GM21528 (cell line): ENCODE measurements around the gene SYNE1.
A peak's percentile ranks its signal among the peaks of the same experiment; 100 is the strongest.
"Not testable (repeated sequence)": the region's sequence is repeated elsewhere in the genome, so short reads cannot be mapped to it uniquely, and the experiment has no call there.

Experiments
- ATAC-seq: cut with Tn5 transposase; IDR thresholded peaks from one replicate; pipeline ENCODE4 v1.9.1; 2021; ENCODE audit warnings: mild to moderate bottlenecking, moderate library complexity; ENCODE audit not compliant: unreplicated experiment, low FRiP score

Gene SYNE1

DNA sequence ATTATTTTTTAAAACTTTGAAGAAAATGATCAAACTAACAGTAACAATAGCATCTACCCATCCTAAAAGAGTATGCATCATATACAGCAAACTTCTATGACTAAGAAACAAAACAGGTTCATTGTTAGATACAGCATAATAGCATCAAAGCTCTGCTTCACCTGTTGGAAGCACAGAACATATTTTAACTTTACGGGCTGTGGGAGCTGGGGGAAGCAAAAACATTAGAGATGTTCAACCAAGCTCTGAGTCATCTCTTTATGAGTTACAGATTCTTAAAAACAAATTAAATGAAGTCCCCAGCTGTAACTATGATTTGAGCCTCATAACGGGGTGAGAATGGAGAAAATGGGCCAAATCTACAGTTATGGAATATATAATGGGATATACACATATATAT lies 63.4 kb downstream of the SYNE1 start:
- no peak for ATAC-seq

DNA sequence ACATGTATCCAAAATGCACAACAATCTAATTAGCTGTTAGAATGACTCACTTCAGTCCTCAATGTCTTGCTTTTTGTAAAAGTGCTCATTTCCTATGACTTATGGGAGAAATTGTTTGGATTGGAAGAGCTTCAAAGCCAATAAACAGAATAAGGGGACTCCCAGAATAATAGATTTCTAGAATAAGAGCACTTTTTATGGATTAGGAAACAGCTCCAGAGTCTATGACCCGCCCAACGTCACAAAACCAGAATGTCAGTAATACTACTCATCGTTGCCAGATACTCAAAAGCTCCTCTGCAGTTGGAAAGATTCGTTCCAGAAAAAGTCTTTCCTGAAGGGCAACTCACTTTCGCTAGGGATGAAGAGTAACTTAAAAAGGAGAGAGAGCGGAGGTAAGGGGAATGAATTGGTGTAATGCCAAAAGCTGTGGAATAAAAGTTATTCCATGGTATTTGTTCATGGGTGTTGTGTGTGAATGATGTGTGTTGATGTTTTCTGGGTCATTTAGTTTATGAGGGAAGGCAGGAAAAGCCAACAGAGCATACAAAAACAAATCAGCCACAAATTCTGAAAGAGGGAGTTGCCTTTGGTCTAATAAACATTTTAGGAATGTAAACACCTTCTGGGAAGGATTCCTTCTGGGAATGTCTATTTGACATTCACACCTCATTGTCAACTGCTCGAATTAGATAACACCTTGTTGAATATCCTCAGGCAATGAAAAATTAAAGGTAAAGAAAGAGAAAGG lies 64.6 kb downstream of the SYNE1 start:
- no peak for ATAC-seq

DNA sequence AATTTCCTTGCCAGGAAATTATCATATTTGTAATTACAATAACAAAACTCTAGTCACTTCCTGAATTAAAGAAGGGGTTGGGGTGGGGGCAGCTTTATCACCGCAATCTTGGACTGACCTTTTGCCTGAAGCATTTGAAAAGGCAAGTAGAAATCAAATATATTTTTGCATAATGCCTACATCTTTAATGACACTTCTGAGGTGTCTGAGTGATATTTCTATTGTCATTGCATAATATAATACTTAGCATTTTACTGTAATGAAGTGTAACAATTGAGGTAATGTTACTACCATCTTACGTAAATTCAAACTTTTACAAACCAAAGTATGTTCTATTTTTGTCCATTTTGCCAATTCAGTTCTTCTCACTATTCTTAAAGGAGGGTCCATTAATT lies 65.2 kb downstream of the SYNE1 start:
- no peak for ATAC-seq

GRCh38 chr6:152571089-152571488 lies 66.1 kb downstream of the SYNE1 start:
- ATAC-seq, result no peak

- no peak for ATAC-seq
These were observed 70.9 kb downstream of the SYNE1 start for GRCh38 chr6:152566103-152566875.

DNA sequence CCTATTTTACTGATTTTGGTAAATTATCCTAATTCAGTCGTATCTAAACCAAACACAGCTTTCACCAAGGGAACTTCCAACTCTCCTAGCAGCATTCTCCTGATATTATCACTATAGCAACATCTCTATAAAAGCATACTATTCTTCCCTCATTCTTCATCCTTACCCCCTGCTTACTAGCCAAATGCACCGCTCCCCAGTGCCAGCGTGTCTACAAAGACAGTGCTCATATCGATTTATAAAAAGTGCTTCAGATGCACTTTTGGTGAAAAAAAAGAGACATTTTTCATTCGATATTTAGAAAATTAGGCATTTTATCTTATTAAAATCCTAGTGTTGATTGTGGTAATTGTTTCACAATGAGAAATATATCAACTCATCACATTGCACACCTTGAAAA lies 74.0 kb downstream of the SYNE1 start:
- ATAC-seq, result no peak

DNA sequence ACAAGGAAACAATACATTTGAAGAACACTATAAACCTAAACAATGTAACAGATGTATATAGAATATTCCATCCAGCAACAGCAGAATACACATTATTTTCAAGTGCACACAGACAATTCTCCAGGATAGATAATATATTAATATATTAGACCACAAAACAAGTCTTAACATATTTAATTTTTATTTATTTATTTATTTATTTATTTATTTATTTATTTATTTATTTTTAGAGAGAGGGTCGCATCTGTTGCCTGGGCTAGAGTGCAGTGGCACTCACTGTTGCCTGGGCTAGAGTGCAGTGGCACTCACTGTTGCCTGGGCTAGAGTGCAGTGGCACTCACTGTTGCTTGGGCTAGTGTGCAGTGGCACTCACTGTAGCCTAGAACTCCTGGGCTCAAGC lies 78.4 kb downstream of the SYNE1 start:
- ATAC-seq, result not testable (repeated sequence)

GRCh38 chr6:152557502-152557901 lies 79.7 kb downstream of the SYNE1 start:
- ATAC-seq, result no peak

DNA sequence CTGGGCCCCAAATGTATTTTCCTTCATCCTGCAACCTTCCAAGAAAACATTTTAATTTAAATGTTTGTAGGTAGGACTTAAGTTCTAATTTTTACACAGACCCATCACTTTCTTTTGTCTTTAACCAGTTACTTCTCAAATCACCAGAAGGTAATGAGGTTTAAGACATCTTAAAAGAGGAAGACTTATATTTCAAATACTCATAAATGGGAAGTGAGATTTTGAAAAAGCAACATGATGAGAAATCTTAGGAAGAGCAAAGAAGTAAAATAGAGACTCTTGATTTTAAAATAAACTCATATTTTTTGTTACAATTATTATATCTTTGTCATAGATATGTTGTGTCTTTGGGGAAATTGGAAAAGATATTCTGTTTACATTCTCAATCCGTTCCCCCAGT lies 82.3 kb downstream of the SYNE1 start:
- ATAC-seq, result no peak

DNA sequence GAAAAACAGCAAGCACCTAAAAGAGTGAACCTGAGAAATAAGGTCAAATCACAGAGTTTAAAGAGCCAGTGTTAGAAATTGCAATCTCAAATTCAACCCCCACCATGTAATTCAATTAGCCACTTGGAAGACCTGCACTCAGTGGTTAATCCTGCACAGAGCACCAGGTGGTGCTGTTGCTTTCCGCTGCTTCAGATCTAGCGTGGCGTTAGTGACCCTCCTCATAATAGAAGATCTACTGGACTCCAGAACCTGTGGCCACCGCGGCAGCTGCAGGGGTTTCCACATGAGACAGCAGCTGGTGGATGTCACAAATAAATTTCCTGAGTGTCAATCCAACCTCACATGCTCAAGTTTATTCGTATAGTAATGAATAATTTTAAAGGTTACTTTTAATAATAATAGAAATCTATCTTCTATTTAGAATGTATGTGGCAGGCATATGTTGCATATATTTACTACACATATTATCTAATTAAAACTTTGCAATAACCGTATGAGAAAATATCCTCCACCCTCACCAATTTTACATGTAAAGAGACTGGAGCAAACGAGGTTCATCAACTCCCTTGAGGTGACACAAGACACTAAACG lies 84.4 kb downstream of the SYNE1 start:
- ATAC-seq, result peak; percentile 96

DNA sequence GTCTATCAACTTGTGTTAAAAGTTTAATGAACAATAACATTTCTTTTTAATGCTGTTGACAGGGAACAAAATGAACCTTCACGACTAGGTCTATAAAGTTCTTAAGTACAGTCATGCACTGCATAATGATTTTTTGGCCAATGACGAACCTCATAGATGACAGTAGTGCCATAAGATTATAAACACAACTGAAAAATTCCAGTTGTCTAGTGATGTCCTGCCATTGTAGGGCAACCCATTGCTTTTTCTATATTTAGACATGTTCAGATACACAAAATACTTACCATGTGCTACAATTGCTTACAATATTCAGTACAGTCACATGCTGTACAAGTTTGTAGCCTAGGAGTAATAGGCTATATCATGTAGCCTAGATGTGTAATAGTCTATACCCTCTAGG lies 93.6 kb downstream of the SYNE1 start:
- ATAC-seq, result no peak

DNA sequence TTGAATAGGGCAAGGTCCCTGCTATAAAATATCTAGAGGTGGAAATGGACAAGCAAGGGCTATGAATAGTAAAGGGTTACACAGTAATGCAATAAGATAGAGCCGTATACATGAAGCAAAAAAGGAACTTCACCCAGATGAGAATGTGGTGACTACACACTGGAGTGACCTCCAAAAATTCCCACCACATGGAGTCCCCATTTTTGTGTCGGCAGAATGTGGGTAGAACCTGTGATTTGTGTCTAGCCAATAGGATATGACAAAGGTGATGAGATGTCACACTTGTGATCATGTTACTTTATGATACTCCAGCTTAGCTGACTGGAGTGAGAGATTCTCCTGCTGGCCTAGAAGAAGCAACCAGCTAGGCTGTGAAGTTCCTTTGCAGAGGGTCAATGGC lies 96.8 kb downstream of the SYNE1 start:
- no peak for ATAC-seq

DNA sequence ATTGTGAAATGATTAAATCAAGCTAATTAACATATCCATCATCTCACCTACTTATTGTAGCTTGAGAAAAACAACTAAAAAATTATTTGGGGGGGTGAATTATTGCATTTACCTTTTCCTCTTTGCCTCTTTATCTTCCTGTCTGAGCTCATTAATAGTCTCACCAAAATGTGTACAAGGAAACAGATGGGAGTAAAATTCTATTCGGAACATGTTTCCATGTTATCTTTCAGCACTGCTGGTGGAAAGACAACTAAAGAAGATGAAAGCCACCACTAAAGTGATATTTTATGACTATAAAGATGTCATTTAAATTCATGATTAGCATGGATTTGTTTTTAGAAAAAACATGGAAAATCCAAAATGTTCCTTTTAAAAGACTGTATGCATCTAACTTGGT lies 102.6 kb downstream of the SYNE1 start:
- ATAC-seq, result no peak

GRCh38 chr6:152532556-152533422 lies 104.4 kb downstream of the SYNE1 start:
- no peak for ATAC-seq

GRCh38 chr6:152531659-152532058 lies 105.5 kb downstream of the SYNE1 start:
- ATAC-seq, result no peak

DNA sequence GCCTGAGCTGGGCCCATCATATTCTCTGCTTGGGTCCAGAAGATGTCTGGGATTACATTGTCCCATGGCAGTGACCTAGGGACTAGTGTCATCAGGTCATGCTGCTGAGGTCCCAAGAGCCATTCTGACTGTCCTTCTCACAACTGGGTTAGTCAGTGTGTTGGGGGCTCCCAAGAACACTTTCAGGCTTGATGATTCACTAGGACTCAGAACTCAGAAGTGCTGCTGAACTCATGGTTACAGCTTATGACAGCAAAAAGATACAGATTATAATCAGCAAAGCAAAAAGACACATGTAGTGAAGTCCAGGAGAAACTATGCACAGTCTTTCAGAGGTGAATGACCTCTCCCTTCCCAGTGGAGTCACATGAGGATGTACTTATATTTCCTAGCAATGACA lies 107.8 kb downstream of the SYNE1 start:
- ATAC-seq, result no peak

- ATAC-seq, result not testable (repeated sequence)
These were observed 123.0 kb downstream of the SYNE1 start for GRCh38 chr6:152514120-152514519.

DNA sequence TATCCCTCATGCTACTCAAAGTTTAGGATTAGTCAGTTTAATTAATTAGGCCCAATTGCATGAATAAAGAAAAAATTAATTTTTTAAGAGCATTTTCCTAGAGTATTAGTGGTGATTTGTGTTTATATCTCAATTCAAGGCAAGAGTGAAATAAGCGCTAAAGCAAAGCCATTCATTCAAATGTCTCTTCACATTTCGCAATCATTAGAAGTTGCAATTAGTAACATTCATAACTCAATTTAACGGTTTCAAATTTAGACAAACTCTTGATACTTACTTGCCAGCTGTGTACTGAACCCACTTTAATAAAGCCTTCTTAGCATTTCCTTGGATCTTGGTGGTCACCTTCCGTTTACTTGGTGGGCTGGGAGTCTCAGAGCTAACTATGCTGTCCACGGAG lies 127.2 kb downstream of the SYNE1 start:
- no peak for ATAC-seq

DNA sequence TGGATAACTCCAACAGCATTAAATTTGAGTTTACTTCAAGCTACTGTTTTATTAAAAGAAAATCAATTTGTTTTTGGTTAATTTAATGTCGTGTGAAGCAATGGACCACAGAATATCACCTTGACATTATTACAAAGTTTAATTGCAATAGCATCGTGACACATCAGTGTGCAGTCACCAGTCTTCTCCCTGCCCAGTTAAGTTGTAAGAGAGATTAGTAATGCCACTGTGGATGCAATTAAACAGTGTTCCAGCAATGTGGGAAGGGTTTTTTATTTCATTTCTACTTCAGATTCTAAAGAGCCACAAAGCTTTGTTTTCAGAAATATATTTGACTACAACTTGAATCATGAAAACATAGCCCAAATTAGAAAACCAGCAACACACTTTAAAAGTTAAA lies 128.7 kb downstream of the SYNE1 start:
- no peak for ATAC-seq

DNA sequence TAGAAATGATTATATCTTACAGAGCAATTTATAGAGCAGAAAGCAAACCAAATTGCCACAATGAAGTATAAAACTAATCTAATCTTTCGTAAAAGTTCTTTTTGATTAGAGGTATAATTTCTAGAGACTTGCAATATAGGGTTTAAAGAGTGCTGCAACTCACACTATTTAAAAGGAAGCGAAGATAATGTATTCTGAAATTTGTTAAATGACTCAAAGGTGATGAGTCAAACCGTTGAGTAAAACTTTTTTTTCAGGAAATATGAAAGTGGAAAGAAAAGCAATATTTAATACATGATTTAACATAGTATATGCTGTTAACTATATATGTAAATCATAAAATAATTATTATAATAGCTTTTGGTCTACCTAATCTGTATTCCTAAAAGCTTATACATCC lies 133.6 kb downstream of the SYNE1 start:
- ATAC-seq, result no peak
